ENCODE measurements around the gene TPM2. TPM values are rescaled to one million over a fixed set of nuclear protein-coding genes. Genes with fewer than 3 reads are reported as not detected.
A peak's percentile ranks its signal among the peaks of the same experiment; 100 is the strongest.

Gene TPM2
- total RNA-seq, 1 experiment from 2014 or later, result 207 TPM

GRCh38 chr9:35675732-35676392, 13.9 kb downstream of the TPM2 start:
- BruUV-seq (replicated peaks), result no TSS peak
- ChIA-PET POLR2A (interaction anchor here (0.9 to 1.1 kb wide), 2 partner anchors 15 to 74 kb away, joined by 3 read pairs; no protein-coding TSS in a partner anchor), CTCF (interaction anchor here (0.7 kb wide), 1 partner anchor 53 kb away, joined by 3 read pairs; no protein-coding TSS in a partner anchor)
- Mint-ChIP-seq H3K27me3 (ENCODE audit: insufficient read depth, unreplicated experiment) (no peaks in the 10 kb centered on the region), H3K4me3 (ENCODE audit: unreplicated experiment) (no peak overlapping the region), H3K36me3 (ENCODE audit: insufficient read depth, unreplicated experiment) (peaks cover 7% of the 10 kb centered on the region), H3K27ac (ENCODE audit: low read depth, unreplicated experiment) (no peak overlapping the region), H3K4me1 (ENCODE audit: insufficient read depth, unreplicated experiment) (peaks cover 12% of the 10 kb centered on the region), H3K9me3 (ENCODE audit: unreplicated experiment) (no peaks in the 10 kb centered on the region)
- no peak for DNase-seq (ENCODE audit: unreplicated experiment)
- intact Hi-C loops (cut with micrococcal nuclease), result no loop called here
- TF ChIP-seq CTCF (IDR thresholded peaks at IDR 0.05; ENCODE audit: unreplicated experiment), result no peak

GRCh38 chr9:35675204-35675603, 14.5 kb downstream of the TPM2 start:
- no TSS peak for BruUV-seq (replicated peaks)
- ChIA-PET POLR2A (interaction anchor here (1.1 to 2.3 kb wide), 3 partner anchors 9 to 74 kb away, joined by 3 to 9 read pairs (median 4); no protein-coding TSS in a partner anchor), CTCF (interaction anchor here (0.6 to 0.7 kb wide), 2 partner anchors 54 to 416 kb away, joined by 3 read pairs; no protein-coding TSS in a partner anchor)
- no peak for TF ChIP-seq CTCF (IDR thresholded peaks at IDR 0.05; ENCODE audit: unreplicated experiment)
- intact Hi-C loops (cut with micrococcal nuclease), result no loop called here
- Mint-ChIP-seq H3K4me1 (ENCODE audit: insufficient read depth, unreplicated experiment) (peaks cover 12% of the 10 kb centered on the region), H3K36me3 (ENCODE audit: insufficient read depth, unreplicated experiment) (peaks cover 6% of the 10 kb centered on the region), H3K4me3 (ENCODE audit: unreplicated experiment) (no peak overlapping the region), H3K27ac (ENCODE audit: low read depth, unreplicated experiment) (no peak overlapping the region), H3K9me3 (ENCODE audit: unreplicated experiment) (no peaks in the 10 kb centered on the region), H3K27me3 (ENCODE audit: insufficient read depth, unreplicated experiment) (no peaks in the 10 kb centered on the region)
- no peak for DNase-seq (ENCODE audit: unreplicated experiment)

GRCh38 chr9:35674025-35674361, 15.7 kb downstream of the TPM2 start:
- Mint-ChIP-seq H3K4me1 (ENCODE audit: insufficient read depth, unreplicated experiment) (peaks cover 17% of the 10 kb centered on the region), H3K27me3 (ENCODE audit: insufficient read depth, unreplicated experiment) (no peaks in the 10 kb centered on the region), H3K36me3 (ENCODE audit: insufficient read depth, unreplicated experiment) (no peaks in the 10 kb centered on the region), H3K27ac (ENCODE audit: low read depth, unreplicated experiment) (no peak overlapping the region), H3K9me3 (ENCODE audit: unreplicated experiment) (no peaks in the 10 kb centered on the region), H3K4me3 (ENCODE audit: unreplicated experiment) (no peak overlapping the region)
- intact Hi-C loops (cut with micrococcal nuclease), result no loop called here
- BruUV-seq (replicated peaks), result no TSS peak
- CTCF ChIA-PET, result interaction anchor here (0.7 to 0.8 kb wide), 2 partner anchors 15 to 1270 kb away, joined by 4 to 5 read pairs; no protein-coding TSS in a partner anchor
- DNase-seq (ENCODE audit: unreplicated experiment), result no peak
- TF ChIP-seq CTCF (IDR thresholded peaks at IDR 0.05; ENCODE audit: unreplicated experiment), result no peak
- POLR2A ChIA-PET, result interaction anchor here (1.0 to 2.3 kb wide), 3 partner anchors 8 to 17 kb away, joined by 3 to 9 read pairs (median 4); no protein-coding TSS in a partner anchor

- CTCF ChIA-PET, result interaction anchor here (0.8 to 1.1 kb wide), 4 partner anchors 15 to 117 kb away, joined by 3 to 5 read pairs (median 3); no protein-coding TSS in a partner anchor
- no peaks in the 10 kb centered on the region for H3K36me3 Mint-ChIP-seq (ENCODE audit: insufficient read depth, unreplicated experiment)
- H3K4me3 Mint-ChIP-seq (ENCODE audit: unreplicated experiment), result no peak within 1 kb of the TSS
- no TSS peak for BruUV-seq (replicated peaks)
- TF ChIP-seq CTCF (IDR thresholded peaks at IDR 0.05; ENCODE audit: unreplicated experiment), result no peak
- no peaks in the 10 kb centered on the region for H3K9me3 Mint-ChIP-seq (ENCODE audit: unreplicated experiment)
- H3K27me3 Mint-ChIP-seq (ENCODE audit: insufficient read depth, unreplicated experiment), result no peaks in the 10 kb centered on the region
- peak; percentile 65 for DNase-seq (ENCODE audit: unreplicated experiment)
- H3K27ac Mint-ChIP-seq (ENCODE audit: low read depth, unreplicated experiment), result no peak within 1 kb of the TSS
- intact Hi-C loops (cut with micrococcal nuclease), result no loop called here
- POLR2A ChIA-PET, result interaction anchor here (1.0 to 2.3 kb wide), 4 partner anchors 8 to 18 kb away, joined by 3 to 9 read pairs (median 6); no protein-coding TSS in a partner anchor
- peaks cover 17% of the 10 kb centered on the region for H3K4me1 Mint-ChIP-seq (ENCODE audit: insufficient read depth, unreplicated experiment)
Observed at GRCh38 chr9:35673132-35674024, 16.3 kb downstream of the TPM2 start, which contains the start of gene CA9. TSS of gene CA9 (plus strand) at chr9:35673928. CDS start at chr9:35673960, 32 bp downstream.
